HFF-Myc (cell line): ENCODE results near the gene STK11IP.

Experiments used
- DNase-seq: peaks from one replicate; pipeline ENCODE4 v3.0.0-alpha.2; 2011; ENCODE audit warnings: low read depth; ENCODE audit errors: extremely low read depth
- H3K4me3 ChIP-seq: replicated peaks from 2 replicates; pipeline ENCODE4 v1.5.1; 2011; ENCODE audit warnings: low read depth, mild to moderate bottlenecking, control low read depth, low read length
- TF ChIP-seq, protein P1 (sequence below): IDR thresholded peaks from 2 replicates; pipeline ENCODE4 v1.5.1; 2012; ENCODE audit warnings: mild to moderate bottlenecking, low read depth, low read length, control low read depth; ENCODE audit errors: missing control alignments

The STK11IP gene

DNA sequence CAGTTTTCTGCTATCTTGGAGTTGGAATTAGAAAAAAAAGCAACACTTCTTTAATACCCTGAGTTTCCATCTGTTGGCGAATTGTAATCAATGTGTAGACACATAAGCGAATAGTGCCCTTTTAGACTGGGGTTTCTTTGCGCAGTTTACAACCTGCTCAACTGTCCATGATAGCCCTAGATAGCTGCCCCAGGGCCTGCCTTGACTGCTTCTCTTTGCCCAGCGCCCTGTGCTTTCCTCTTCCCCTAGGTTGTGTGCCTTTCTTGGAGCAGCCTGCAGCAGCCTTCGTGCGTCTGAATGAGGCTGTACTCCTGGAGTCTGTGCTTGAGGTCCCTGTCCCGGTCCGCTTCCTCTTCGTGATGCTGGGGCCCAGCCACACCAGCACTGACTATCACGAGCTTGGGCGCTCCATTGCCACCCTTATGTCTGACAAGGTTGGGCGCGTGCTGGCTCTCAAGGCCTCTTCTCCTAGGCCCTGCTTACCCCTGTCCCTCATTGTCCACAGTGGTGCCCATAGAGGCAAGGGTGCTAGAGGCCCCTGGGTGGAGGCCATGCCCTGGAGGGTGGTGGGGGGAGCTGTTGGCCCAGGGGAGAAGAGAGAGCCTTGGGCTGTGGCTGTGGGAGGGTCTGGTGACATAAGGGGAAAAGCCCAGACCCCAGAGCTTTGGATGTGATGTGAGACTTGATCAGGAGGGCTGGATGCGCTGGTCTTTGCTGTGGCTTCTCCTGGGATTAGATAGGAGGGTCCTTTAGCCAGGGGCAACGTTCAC is 36.7 kb downstream of the STK11IP start:
- DNase-seq, result no peak
- TF ChIP-seq, protein P1, sequence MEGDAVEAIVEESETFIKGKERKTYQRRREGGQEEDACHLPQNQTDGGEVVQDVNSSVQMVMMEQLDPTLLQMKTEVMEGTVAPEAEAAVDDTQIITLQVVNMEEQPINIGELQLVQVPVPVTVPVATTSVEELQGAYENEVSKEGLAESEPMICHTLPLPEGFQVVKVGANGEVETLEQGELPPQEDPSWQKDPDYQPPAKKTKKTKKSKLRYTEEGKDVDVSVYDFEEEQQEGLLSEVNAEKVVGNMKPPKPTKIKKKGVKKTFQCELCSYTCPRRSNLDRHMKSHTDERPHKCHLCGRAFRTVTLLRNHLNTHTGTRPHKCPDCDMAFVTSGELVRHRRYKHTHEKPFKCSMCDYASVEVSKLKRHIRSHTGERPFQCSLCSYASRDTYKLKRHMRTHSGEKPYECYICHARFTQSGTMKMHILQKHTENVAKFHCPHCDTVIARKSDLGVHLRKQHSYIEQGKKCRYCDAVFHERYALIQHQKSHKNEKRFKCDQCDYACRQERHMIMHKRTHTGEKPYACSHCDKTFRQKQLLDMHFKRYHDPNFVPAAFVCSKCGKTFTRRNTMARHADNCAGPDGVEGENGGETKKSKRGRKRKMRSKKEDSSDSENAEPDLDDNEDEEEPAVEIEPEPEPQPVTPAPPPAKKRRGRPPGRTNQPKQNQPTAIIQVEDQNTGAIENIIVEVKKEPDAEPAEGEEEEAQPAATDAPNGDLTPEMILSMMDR, result no peak
- H3K4me3 ChIP-seq, result no peak overlapping the region

DNA sequence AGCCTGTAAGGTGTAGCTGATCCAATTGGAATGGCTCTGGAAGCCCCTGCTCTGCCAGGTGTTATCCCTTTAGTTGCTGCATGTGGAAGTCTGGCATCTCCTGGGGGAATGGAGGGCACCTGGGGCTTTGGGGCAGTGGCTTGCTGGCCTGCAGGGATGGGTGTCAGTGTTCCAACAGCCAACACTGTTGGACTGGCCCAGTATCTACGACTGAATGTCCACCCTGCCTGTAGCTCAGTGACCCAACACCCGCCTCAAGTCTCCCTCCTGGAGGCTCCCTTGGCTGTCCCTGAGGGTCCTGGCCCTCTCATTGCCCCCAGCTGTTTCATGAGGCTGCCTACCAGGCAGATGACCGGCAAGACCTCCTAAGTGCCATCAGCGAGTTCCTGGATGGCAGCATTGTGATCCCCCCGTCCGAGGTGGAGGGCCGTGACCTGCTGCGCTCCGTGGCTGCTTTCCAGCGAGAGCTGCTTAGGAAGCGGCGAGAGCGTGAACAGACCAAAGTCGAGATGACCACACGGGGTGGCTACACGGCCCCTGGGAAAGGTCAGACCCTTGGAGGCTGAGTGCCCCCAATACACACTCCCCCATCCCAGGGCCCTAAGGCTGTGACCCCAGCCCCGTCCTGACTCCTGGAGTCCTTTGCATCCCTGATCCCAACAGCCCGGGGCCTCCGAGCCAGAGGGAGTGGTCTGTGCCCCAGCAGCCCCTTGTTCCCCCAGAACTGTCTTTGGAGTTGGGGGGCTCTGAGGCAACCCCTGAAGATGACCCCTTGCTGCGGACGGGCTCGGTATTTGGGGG is 37.5 kb downstream of the STK11IP start:
- no peak for DNase-seq
- TF ChIP-seq, protein P1, result no peak
- H3K4me3 ChIP-seq, result no peak overlapping the region

DNA sequence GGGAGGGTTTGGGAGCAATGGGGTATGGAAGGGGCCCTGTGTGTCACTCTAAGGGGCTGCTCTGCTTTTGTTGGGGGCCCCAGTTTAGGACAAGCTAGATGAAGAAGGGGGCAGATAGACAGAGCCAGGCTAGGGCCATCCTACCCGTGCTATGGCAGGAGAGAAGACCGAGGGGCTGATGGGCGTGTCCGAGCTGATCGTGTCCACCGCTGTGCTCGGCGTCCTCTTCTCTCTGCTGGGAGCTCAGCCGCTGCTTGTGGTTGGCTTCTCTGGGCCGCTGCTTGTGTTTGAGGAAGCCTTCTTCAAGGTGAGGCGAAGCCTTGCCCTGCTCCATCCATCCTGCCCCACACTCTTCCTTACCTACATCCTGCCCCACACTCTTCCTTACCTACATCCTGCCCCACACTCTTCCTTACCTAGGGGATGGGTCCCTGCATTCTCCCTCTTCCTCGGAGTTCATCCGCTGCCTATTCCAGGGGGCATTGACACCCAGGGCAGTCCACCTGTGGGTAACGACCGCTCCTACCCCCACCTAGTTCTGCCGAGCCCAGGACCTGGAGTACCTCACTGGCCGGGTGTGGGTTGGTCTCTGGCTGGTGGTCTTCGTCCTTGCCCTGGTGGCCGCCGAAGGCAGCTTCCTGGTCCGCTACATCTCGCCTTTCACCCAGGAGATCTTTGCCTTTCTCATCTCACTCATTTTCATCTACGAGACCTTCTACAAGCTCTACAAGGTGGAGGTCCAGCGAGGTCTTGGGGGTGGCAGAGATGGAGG is 38.7 kb downstream of the STK11IP start:
- DNase-seq, result no peak
- no peak overlapping the region for H3K4me3 ChIP-seq
- TF ChIP-seq, protein P1, result no peak

DNA sequence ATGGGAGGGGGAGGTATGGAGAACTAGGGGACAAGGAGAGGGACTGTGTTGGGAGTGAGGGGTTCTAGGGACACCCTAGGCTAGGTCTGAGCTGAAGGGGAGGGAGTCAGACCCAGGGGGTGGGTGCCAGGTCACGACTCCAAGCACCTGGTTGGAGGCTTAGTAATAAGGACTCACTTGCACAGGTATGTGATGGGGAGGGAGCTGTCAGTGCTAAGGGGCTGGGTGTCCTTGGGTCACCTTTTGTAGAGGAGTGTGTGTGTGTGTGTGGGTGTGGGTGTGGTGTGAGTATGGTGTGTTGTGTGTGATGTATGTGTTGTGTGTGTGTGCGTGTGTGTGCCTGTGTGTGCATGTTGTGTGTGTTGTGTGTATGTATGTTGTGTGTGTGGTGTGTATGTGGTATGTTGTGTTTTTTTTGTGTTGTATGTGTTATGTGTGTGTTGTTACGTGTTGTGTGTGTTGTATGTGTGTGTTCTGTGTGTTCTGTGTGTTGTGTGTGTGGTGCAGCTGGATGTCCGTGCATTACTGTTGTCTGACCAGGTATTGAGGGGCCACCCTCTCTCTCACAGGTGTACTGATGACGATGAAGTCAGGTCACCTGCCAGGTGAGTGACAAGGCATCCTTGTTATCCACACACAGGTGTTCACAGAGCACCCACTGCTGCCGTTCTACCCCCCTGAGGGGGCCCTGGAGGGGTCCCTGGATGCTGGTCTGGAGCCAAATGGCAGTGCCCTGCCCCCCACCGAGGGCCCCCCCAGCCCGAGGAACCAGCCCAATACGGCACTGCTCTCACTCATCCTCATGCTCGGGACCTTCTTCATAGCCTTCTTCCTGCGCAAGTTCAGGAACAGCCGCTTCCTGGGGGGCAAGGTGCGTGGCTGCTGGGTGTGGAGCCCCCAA is 39.5 kb downstream of the STK11IP start:
- no peak overlapping the region for H3K4me3 ChIP-seq
- no peak for DNase-seq
- TF ChIP-seq, protein P1, result no peak

DNA sequence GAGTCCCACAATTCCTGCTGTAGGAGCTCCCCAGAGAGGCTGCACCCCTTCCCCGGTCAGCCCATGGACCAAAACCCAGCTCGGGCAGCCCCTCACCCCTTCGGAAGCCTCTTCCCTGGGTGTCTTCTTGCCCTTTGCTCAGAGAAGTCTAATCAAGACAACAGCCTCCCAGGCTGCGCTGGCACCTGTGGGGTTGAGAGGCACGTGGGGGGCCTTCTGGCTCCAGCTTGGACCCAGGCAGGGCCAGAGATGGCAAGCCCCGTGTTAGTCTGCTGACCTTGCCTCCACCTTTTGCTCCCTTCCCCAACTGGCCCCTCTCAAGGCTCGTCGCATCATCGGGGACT is 40.2 kb downstream of the STK11IP start:
- no peak for DNase-seq
- no peak overlapping the region for H3K4me3 ChIP-seq
- TF ChIP-seq, protein P1, result no peak
